ENCODE results near the gene RRAGD. TPM values are rescaled to one million over a fixed set of nuclear protein-coding genes. Genes with fewer than 3 reads are reported as not detected.

The RRAGD gene
- total RNA-seq, 1 donor from 2014 or later: 3.4 TPM

GRCh38 chr6:89360415-89360999 is 51.6 kb downstream of the RRAGD start:
- FAIRE-seq (no peak), DNase-seq (ENCODE audit: low read depth) (peak; percentile 17)
- Histone ChIP-seq H3K4me3 (ENCODE audit: low read depth, low read length) (no peak overlapping the region), H3K36me3 (ENCODE audit: control insufficient read depth, insufficient read depth, low read length) (no peaks in the 10 kb centered on the region), H3K27me3 (ENCODE audit: control insufficient read depth, insufficient read depth, low read length) (no peaks in the 10 kb centered on the region)
- TF ChIP-seq, protein P1, sequence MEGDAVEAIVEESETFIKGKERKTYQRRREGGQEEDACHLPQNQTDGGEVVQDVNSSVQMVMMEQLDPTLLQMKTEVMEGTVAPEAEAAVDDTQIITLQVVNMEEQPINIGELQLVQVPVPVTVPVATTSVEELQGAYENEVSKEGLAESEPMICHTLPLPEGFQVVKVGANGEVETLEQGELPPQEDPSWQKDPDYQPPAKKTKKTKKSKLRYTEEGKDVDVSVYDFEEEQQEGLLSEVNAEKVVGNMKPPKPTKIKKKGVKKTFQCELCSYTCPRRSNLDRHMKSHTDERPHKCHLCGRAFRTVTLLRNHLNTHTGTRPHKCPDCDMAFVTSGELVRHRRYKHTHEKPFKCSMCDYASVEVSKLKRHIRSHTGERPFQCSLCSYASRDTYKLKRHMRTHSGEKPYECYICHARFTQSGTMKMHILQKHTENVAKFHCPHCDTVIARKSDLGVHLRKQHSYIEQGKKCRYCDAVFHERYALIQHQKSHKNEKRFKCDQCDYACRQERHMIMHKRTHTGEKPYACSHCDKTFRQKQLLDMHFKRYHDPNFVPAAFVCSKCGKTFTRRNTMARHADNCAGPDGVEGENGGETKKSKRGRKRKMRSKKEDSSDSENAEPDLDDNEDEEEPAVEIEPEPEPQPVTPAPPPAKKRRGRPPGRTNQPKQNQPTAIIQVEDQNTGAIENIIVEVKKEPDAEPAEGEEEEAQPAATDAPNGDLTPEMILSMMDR (IDR thresholded peaks at IDR 0.05; ENCODE audit: insufficient read depth, low read length, severe bottlenecking): no peak

- TF ChIP-seq, protein P1 (IDR thresholded peaks at IDR 0.05; ENCODE audit: insufficient read depth, low read length, severe bottlenecking): no peak
- DNase-seq (ENCODE audit: low read depth) (no peak), FAIRE-seq (no peak)
- Histone ChIP-seq H3K27me3 (ENCODE audit: control insufficient read depth, insufficient read depth, low read length) (no peaks in the 10 kb centered on the region), H3K4me3 (ENCODE audit: low read depth, low read length) (no peak overlapping the region), H3K36me3 (ENCODE audit: control insufficient read depth, insufficient read depth, low read length) (no peaks in the 10 kb centered on the region)
Measured at GRCh38 chr6:89359561-89359960, 52.5 kb downstream of the RRAGD start.

- Histone ChIP-seq H3K27me3 (ENCODE audit: control insufficient read depth, insufficient read depth, low read length) (no peaks in the 10 kb centered on the region), H3K36me3 (ENCODE audit: control insufficient read depth, insufficient read depth, low read length) (no peaks in the 10 kb centered on the region), H3K4me3 (ENCODE audit: low read depth, low read length) (no peak overlapping the region)
- FAIRE-seq (no peak), DNase-seq (ENCODE audit: low read depth) (no peak)
- TF ChIP-seq, protein P1 (IDR thresholded peaks at IDR 0.05; ENCODE audit: insufficient read depth, low read length, severe bottlenecking): no peak
Measured at GRCh38 chr6:89357390-89357789, 54.7 kb downstream of the RRAGD start.

GRCh38 chr6:89356642-89357170 is 55.4 kb downstream of the RRAGD start:
- no peak for FAIRE-seq
- no peak overlapping the region for H3K4me3 ChIP-seq (ENCODE audit: low read depth, low read length)
- H3K36me3 ChIP-seq (ENCODE audit: control insufficient read depth, insufficient read depth, low read length): no peaks in the 10 kb centered on the region
- TF ChIP-seq, protein P1 (IDR thresholded peaks at IDR 0.05; ENCODE audit: insufficient read depth, low read length, severe bottlenecking): no peak
- H3K27me3 ChIP-seq (ENCODE audit: control insufficient read depth, insufficient read depth, low read length): no peaks in the 10 kb centered on the region
- no peak for DNase-seq (ENCODE audit: low read depth)

DNA sequence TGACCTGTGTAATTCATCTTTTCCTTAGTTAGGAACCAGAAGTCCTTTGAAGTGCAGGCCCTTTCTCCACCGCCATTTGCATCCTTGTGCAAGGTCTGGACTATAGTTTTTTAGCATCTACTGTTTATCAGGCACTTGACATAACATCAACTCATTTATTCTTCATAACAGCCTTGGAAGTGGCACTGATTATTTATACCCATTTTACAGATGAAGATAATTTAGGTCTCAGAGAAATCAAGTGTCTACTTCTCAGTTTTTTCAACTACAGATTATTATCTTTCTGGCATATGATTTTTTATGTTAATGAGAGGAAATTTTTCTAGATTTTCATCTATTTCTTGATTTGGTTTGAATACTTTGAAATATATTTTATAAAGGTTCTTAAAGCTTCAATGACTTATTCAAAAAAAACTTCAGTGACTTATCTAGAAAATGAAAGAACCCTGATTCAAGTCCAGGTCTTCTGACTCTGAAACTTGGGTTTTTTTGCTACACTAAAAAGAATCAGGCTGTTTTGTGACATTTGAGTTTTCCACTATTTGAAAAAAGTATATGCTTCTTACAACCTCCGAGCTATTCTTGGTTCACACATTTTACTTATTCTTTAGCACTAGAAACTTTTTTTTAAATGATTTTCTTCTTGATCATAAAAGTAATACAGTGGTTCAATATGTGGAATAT is 56.4 kb downstream of the RRAGD start:
- TF ChIP-seq, protein P1 (IDR thresholded peaks at IDR 0.05; ENCODE audit: insufficient read depth, low read length, severe bottlenecking): no peak
- no peaks in the 10 kb centered on the region for H3K27me3 ChIP-seq (ENCODE audit: control insufficient read depth, insufficient read depth, low read length)
- FAIRE-seq: no peak
- DNase-seq (ENCODE audit: low read depth): no peak
- no peak overlapping the region for H3K4me3 ChIP-seq (ENCODE audit: low read depth, low read length)
- H3K36me3 ChIP-seq (ENCODE audit: control insufficient read depth, insufficient read depth, low read length): no peaks in the 10 kb centered on the region
